ENCODE measurements around the gene MTA2. TPM values are rescaled to one million over a fixed set of nuclear protein-coding genes. Genes with fewer than 3 reads are reported as not detected.
A peak's percentile ranks its signal among the peaks of the same experiment; 100 is the strongest.
"Not testable (repeated sequence)": the region's sequence is repeated elsewhere in the genome, so short reads cannot be mapped to it uniquely, and the experiment has no call there.

MTA2 gene
- total RNA-seq, 1 donor from 2014 or later, result 162 TPM

DNA sequence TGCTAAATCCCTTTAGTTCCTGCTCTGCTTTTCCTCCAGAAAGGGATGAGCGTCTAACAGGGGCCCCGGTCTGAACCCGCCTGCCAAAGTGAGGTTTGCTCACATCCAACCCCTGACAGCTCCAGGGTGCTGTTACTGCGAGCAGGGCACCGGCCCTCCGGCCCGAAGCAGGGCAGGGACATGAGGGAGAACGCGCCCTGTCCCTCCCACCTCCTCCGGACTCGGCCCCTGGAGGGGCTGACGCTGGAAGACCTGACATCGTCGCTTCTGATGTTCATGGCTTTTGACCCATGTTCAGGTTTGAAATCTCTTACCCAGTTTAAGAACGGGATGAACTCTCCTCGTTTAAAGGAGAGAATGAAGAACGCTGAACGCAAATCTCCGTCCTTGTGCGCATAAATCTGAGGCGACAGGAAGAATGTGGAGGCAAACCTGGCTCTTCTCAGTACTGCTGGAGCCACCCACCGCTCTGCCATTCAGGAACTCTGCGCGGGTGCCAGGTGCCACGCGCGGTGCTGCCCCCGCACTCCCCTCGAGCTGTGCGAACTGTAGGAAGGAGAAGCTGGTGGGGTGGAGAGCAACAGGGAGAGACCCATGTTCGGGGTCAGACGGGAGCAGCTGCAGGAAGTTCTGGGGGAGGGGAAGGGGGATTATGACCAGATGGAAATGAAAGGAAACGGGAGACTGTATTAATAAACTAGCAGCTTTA, 27.1 kb downstream of the MTA2 start:
- Histone ChIP-seq H3K27me3 (ENCODE audit: control insufficient read depth, insufficient read depth, low read length) (no peaks in the 10 kb centered on the region), H3K36me3 (ENCODE audit: control insufficient read depth, insufficient read depth, low read length) (peaks cover 30% of the 10 kb centered on the region), H3K4me3 (ENCODE audit: low read depth, low read length) (peak overlapping the region; percentile 57)
- TF ChIP-seq, protein P1, sequence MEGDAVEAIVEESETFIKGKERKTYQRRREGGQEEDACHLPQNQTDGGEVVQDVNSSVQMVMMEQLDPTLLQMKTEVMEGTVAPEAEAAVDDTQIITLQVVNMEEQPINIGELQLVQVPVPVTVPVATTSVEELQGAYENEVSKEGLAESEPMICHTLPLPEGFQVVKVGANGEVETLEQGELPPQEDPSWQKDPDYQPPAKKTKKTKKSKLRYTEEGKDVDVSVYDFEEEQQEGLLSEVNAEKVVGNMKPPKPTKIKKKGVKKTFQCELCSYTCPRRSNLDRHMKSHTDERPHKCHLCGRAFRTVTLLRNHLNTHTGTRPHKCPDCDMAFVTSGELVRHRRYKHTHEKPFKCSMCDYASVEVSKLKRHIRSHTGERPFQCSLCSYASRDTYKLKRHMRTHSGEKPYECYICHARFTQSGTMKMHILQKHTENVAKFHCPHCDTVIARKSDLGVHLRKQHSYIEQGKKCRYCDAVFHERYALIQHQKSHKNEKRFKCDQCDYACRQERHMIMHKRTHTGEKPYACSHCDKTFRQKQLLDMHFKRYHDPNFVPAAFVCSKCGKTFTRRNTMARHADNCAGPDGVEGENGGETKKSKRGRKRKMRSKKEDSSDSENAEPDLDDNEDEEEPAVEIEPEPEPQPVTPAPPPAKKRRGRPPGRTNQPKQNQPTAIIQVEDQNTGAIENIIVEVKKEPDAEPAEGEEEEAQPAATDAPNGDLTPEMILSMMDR (IDR thresholded peaks at IDR 0.05; ENCODE audit: insufficient read depth, low read length, severe bottlenecking), result no peak
- no peak for DNase-seq (ENCODE audit: low read depth)
- no peak for FAIRE-seq

DNA sequence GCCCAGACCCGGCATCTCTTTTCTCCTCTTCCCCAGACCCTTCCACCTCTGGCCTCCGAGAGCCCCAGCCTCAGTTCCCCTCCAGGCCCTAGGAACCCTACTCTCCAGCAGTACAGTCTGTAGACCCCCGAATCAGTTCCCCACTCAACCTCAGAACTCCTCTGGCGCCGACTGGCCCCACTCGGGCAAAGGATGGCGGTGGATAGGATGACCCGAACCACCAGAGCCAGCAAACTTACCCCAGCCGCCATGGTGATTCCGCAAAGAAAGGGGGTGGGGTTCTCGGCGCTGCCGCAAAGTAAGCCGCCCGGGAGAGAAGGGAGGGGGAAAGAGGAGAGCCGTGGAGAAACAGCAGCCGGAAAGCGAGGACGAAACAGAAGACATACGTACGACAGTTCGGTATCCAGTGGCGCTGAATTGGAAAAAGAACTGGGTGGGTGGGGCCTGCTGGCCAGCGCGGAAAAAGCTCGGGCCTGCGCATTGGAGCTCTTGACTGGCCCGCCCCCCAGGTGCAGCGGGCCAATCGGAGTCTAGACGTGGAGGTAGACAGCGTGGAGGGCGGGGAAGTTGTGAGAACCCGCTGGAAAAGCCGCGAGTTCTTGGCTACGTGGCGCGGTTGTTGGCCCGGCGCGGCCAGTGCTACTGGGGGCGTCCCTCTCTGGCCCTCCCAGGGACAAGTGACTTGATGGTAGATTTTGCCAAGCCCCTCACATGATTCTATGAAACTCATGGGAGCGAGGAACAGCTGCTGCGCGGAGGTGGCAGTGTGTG, 27.9 kb downstream of the MTA2 start, which contains the start of gene EEF1G:
EEF1G (minus strand) TSS at position 300 of the 771 bp plus-strand sequence; CDS start at position 251, 49 bp downstream.
- FAIRE-seq (no peak), DNase-seq (ENCODE audit: low read depth) (peak; percentile 99)
- Histone ChIP-seq H3K36me3 (ENCODE audit: control insufficient read depth, insufficient read depth, low read length) (peaks cover 31% of the 10 kb centered on the region), H3K27me3 (ENCODE audit: control insufficient read depth, insufficient read depth, low read length) (no peaks in the 10 kb centered on the region), H3K4me3 (ENCODE audit: low read depth, low read length) (peak within 1 kb of the TSS; percentile 96)
- TF ChIP-seq, protein P1 (IDR thresholded peaks at IDR 0.05; ENCODE audit: insufficient read depth, low read length, severe bottlenecking), result no peak

DNA sequence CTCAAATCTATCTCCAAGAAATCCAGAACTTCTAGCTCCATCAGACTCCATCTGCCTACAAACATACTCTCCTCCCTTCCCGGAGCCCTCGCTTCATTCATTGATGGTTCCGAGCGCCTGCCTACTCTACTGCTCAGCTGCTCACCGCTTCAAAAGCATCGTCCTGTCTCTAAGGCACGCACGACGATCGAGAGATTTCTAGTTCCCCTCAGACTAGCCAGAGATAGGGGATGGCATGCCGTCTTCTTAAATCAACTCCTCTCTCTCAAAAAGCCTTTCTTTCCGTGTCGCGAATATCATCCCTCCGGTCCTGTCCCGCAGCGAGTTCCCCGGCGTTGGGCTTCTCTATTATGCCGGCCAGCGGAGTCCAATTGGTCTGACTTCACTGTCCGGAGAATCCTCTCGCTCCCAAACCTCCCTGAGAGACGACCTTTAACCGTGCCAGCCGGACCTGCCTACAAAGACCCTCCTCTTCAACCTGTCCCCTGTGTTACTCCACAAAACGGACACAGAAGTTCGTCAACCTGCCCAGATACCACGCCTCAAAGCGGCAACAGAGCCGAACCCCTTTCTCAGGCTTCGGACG, 28.6 kb downstream of the MTA2 start:
- no peak for DNase-seq (ENCODE audit: low read depth)
- TF ChIP-seq, protein P1 (IDR thresholded peaks at IDR 0.05; ENCODE audit: insufficient read depth, low read length, severe bottlenecking), result no peak

DNA sequence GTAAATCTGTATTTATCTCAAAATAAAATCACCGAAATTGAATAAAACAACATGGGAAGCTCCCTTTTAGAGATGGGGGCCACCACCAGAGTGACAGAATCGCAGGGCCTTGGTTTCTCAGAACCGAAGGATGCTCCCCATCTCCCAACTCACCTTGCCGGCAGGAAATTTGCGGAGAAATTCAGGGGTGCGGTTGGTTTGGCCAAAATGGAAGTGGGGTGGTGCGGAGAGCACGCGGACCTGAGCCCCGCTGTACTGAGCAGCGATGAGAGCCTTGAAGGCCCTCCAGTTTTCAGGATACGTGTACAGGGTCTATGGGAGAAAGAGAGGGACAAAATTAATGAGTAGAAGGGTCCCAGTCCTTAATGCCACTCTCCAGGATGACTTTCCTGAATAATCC, 29.2 kb downstream of the MTA2 start:
- Histone ChIP-seq H3K4me3 (ENCODE audit: low read depth, low read length) (peak overlapping the region; percentile 96), H3K36me3 (ENCODE audit: control insufficient read depth, insufficient read depth, low read length) (peaks cover 32% of the 10 kb centered on the region), H3K27me3 (ENCODE audit: control insufficient read depth, insufficient read depth, low read length) (no peaks in the 10 kb centered on the region)
- FAIRE-seq (no peak), DNase-seq (ENCODE audit: low read depth) (no peak)
- TF ChIP-seq, protein P1 (IDR thresholded peaks at IDR 0.05; ENCODE audit: insufficient read depth, low read length, severe bottlenecking), result no peak

More for the DNA sequence above, 28.6 kb downstream of the MTA2 start:
- FAIRE-seq, result no peak
- peaks cover 29% of the 10 kb centered on the region for H3K36me3 ChIP-seq (ENCODE audit: control insufficient read depth, insufficient read depth, low read length)
- peak overlapping the region; percentile 96 for H3K4me3 ChIP-seq (ENCODE audit: low read depth, low read length)
- no peaks in the 10 kb centered on the region for H3K27me3 ChIP-seq (ENCODE audit: control insufficient read depth, insufficient read depth, low read length)

DNA sequence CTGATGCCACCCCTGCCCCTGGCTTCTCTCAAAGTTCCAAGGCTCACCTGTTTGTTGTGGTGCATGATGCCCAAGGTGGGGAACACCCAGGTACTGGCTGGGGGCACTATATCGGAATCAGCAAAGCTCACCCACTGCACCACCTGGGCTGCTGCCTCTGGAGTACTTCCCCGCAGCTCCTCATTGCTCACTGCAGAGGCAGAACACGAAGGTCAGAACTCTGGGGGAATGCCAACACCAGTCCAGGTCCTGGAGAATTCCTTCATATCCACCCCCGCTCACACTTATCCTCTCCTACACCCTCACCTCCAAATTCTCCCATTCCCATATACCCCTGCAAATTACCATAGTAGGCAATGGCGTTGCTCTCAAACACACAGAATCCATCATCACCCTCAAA, 30.2 kb downstream of the MTA2 start:
- not testable (repeated sequence) for FAIRE-seq
- peaks cover 35% of the 10 kb centered on the region for H3K36me3 ChIP-seq (ENCODE audit: control insufficient read depth, insufficient read depth, low read length)

DNA sequence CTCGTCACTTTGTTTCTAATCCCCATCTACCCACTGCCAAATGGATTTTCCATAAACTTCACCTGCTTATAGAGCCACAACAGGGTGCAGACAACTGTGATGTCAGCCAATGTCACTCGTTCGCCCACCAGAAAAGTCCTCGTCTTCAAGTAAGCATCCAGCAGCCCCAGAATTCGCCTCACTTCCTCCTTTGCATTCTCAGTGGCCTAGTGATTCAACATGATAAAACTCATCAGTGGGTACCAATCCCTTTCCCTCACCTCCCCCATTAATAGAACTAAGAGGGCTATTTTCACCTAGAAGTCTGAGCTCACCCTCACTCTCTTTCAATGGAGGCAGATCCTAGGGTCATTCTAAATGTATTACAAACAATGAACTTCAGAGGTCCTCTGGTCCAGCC, 30.8 kb downstream of the MTA2 start:
- not testable (repeated sequence) for FAIRE-seq; H3K4me3 ChIP-seq (ENCODE audit: low read depth, low read length); DNase-seq (ENCODE audit: low read depth); H3K27me3 ChIP-seq (ENCODE audit: control insufficient read depth, insufficient read depth, low read length)
- H3K36me3 ChIP-seq (ENCODE audit: control insufficient read depth, insufficient read depth, low read length), result peaks cover 33% of the 10 kb centered on the region

More for the DNA sequence above, 30.2 kb downstream of the MTA2 start:
- not testable (repeated sequence) for H3K4me3 ChIP-seq (ENCODE audit: low read depth, low read length); DNase-seq (ENCODE audit: low read depth); H3K27me3 ChIP-seq (ENCODE audit: control insufficient read depth, insufficient read depth, low read length)
